IPS-18c (cell line): ENCODE results near the gene NOBOX.
"Not testable (repeated sequence)": the region's sequence is repeated elsewhere in the genome, so short reads cannot be mapped to it uniquely, and the experiment has no call there.

Experiments
- H3K4me3 ChIP-seq: 2 replicates; pipeline ENCODE4 v1.7.0; 2013; ENCODE audit warnings: low read depth, mild to moderate bottlenecking, low read length, moderate library complexity; ENCODE audit not compliant: insufficient read depth
- H3K9me3 ChIP-seq: one replicate; pipeline ENCODE4 v1.6.1; 2013; ENCODE audit warnings: mild to moderate bottlenecking, low read length, moderate library complexity; ENCODE audit not compliant: control insufficient read depth, insufficient read depth

Gene NOBOX

DNA sequence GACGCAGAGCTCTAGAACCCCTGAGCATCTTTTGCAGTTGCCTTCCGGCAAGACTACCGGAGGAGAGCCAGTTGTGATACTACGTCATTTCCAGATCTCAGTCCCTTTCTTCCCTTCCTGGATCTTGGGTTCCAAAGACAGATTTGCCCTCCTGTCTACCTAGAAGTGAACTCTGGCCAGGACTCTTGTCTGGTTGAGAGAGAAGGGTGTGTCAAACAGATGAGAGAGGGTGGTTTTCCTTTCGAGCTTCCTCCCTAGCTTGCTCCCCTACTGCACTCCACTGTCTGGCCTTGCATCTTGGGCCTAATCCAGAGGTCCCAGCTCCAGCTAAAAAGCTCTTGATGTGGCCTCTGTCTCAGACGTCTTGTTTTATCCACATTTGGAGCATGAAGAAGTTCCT lies 47.3 kb downstream of the NOBOX start:
- H3K9me3 ChIP-seq, H3K4me3 ChIP-seq: not testable (repeated sequence)

GRCh38 chr7:144355176-144355822 lies 48.2 kb downstream of the NOBOX start, which contains the start of gene ARHGEF5:
ARHGEF5 (plus strand) TSS chr7:144355402; CDS start chr7:144362670, 7,268 bp downstream.
- H3K9me3 ChIP-seq, H3K4me3 ChIP-seq: not testable (repeated sequence)

GRCh38 chr7:144351667-144352066 lies 51.8 kb downstream of the NOBOX start:
- H3K4me3 ChIP-seq, H3K9me3 ChIP-seq: not testable (repeated sequence)

- H3K9me3 ChIP-seq, H3K4me3 ChIP-seq: not testable (repeated sequence)
Measured at GRCh38 chr7:144348625-144349024, 54.9 kb downstream of the NOBOX start.
